ENCODE results near the gene REX1BD.
A peak's percentile ranks its signal among the peaks of the same experiment; 100 is the strongest.
"Not testable (repeated sequence)": the region's sequence is repeated elsewhere in the genome, so short reads cannot be mapped to it uniquely, and the experiment has no call there.

REX1BD gene

DNA sequence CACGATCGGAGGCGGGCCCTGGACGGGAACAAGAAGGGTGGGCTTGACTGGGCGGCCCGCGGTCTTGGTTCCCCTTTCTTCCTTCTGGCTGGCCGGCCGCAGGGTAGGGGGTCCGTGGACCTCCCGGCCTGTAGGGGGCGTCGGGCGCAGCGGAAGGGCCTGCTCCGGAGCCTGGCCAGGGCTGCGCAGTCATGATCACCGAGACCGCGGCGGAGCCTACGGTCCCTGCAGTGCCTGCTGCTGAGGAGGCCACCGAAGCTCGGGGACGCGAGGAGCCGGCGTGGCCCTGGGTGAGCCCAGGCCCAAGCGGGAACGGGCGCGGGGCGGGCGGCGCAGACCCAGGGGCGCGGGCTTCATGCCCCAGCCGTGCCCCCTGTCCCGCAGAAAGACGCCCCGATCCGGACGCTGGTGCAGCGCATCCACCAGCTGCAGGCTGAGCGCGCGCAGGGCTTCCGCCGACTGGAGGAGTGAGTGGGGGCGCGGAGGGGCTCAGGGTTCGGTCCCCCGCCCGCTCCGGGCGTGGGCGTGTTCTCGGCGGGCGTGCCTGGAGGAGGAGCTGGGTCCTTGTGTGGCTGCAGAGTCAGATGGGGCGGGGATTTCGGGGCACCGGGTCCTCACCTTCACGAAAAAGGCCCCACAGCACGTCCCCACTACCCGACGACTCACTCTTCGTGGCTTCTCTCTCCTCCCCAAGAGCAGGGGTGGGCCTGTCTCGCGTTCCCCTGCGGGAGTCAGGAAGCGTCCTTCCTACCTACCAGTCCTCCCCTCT, at the start of gene REX1BD:
REX1BD (plus strand) TSS at position 188 of the 769 bp plus-strand sequence; CDS start at position 192, 4 bp downstream.
- DNase-seq (ENCODE audit: low spot score): peak; percentile 79

- no peak for DNase-seq (ENCODE audit: low spot score)
Observed at GRCh38 chr19:18539372-18539771, 49.2 kb upstream of the REX1BD start.

GRCh38 chr19:18540200-18540599, 48.4 kb upstream of the REX1BD start:
- DNase-seq (ENCODE audit: low spot score): not testable (repeated sequence)

GRCh38 chr19:18541258-18541991, 47.2 kb upstream of the REX1BD start:
- no peak for DNase-seq (ENCODE audit: low spot score)

- peak; percentile 40 for DNase-seq (ENCODE audit: low spot score)
Observed at GRCh38 chr19:18541992-18542940, 46.3 kb upstream of the REX1BD start.

GRCh38 chr19:18542941-18543813, 45.4 kb upstream of the REX1BD start, which contains the start of gene FKBP8:
FKBP8 (minus strand) TSS chr19:18543573; CDS start chr19:18541970, 1,603 bp downstream.
- DNase-seq (ENCODE audit: low spot score): peak; percentile 98

DNA sequence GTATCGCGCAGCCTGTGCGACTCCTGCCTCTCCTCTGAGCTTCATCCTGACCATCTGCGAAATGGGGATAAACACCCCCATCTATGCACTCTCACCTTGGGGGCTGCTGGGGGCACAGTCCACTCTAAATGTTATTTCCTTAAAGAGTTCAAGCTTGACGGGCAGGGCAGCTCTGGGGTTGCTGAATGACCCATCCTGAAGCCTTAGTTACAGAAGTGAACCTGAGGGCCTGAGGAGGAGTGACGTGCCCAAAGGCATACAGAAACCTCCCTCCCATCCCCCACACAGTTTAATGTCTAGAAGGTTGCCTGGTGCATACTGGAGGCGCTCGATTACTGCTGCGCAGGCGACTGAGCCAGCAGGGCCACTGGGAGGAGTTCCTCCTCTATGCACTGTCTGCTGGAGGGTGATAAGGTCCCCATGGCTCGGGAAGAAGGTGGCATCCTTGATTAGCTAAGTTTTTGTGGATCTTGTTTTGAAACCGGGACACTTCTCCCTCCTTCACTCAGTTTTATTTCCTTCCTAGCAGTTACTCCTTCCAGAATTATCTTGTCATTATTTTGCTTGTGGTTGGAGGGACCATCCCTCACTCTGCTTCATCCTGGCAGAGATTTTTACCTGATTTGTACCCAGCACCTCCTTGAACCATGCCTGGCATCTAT, 44.7 kb upstream of the REX1BD start:
- DNase-seq (ENCODE audit: low spot score): peak; percentile 78

GRCh38 chr19:18551631-18552030, 37.0 kb upstream of the REX1BD start:
- DNase-seq (ENCODE audit: low spot score): no peak

GRCh38 chr19:18557411-18558201, 31.0 kb upstream of the REX1BD start, which contains the start of gene KXD1:
KXD1 (plus strand) TSS chr19:18557870; CDS start chr19:18562057, 4,187 bp downstream.
- DNase-seq (ENCODE audit: low spot score): peak; percentile 98

- DNase-seq (ENCODE audit: low spot score): no peak
Observed at GRCh38 chr19:18558202-18558555, 30.4 kb upstream of the REX1BD start.

- DNase-seq (ENCODE audit: low spot score): no peak
Observed at GRCh38 chr19:18558604-18559003, 30.0 kb upstream of the REX1BD start.

- no peak for DNase-seq (ENCODE audit: low spot score)
Observed at GRCh38 chr19:18559685-18560084, 28.9 kb upstream of the REX1BD start.

DNA sequence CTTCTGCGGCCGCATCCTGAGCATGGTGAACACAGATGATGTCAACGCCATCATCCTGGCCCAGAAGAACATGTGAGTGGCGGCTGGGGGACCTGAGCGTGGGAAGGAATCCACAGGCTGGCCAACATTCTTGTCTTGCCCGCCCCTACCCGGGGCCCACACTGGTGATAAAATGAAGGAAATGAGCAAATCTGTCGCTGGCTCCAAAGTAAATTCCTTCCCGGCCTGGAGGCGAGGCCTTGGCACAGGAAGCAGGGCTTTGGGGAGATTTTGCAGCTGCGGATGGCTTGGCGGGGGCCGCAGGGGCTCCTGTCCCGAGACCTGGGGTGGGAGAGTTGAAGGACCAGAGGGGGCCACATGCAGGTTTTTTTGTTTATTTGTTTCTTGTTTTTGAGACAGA, 26.5 kb upstream of the REX1BD start:
- DNase-seq (ENCODE audit: low spot score): no peak

GRCh38 chr19:18566953-18567352, 21.6 kb upstream of the REX1BD start:
- DNase-seq (ENCODE audit: low spot score): no peak

- DNase-seq (ENCODE audit: low spot score): no peak
Observed at GRCh38 chr19:18568367-18568766, 20.2 kb upstream of the REX1BD start.

GRCh38 chr19:18571564-18572344, 16.8 kb upstream of the REX1BD start, which contains the start of gene UBA52:
UBA52 (plus strand) TSS chr19:18571857; CDS start chr19:18573301, 1,444 bp downstream.
- DNase-seq (ENCODE audit: low spot score): peak; percentile 92

DNA sequence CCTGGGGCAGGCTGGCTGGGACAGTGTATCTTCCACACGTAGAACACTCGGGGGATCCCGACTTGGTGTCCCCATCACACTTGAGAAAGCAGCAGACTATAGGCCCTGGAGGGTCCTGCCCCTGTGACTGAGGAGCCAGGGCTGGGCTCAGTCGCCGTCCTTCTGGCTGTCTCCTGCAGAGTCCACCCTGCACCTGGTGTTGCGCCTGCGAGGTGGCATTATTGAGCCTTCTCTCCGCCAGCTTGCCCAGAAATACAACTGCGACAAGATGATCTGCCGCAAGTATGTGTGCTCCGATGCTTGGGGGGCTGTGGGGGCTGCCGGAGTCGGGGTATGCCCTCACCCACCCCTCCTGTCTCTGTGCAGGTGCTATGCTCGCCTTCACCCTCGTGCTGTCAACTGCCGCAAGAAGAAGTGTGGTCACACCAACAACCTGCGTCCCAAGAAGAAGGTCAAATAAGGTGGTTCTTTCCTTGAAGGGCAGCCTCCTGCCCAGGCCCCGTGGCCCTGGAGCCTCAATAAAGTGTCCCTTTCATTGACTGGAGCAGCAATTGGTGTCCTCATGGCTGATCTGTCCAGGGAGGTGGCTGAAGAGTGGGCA, 13.8 kb upstream of the REX1BD start:
- no peak for DNase-seq (ENCODE audit: low spot score)

GRCh38 chr19:18576383-18576782, 12.2 kb upstream of the REX1BD start:
- no peak for DNase-seq (ENCODE audit: low spot score)
